SK-N-SH (cell line): ENCODE data around the gene ANLN. TPM values are rescaled to one million over a fixed set of nuclear protein-coding genes. Genes with fewer than 3 reads are reported as not detected.

ENCODE experiments used
- CTCF ChIA-PET: fragments of 300-600, 350-600 bp; formaldehyde crosslinking; extraction: SDS; loops from one replicate; lab custom pipeline; 2021; lab: Yijun Ruan, JAX
- POLR2A ChIA-PET: fragments of 350-600 bp; sonication (Branson Sonifier 250); formaldehyde crosslinking; extraction: SDS; loops from one replicate; lab custom pipeline; 2020; ENCODE audit warnings: antibody characterized with exemption, inconsistent platforms; lab: Yijun Ruan, JAX
- DNase-seq: peaks from one replicate; pipeline ENCODE4 v3.0.0; 2012
- H2AFZ ChIP-seq: fragments of 200-600 bp; sonication (generic); 2 replicates; pipeline ENCODE4 v1.8.1; 2016; ENCODE audit warnings: antibody characterized with exemption, mild to moderate bottlenecking, low read depth
- H3F3A ChIP-seq: fragments of 200-600 bp; sonication (generic); replicated peaks from 2 replicates; pipeline ENCODE3; 2016; ENCODE audit warnings: antibody characterized with exemption, mild to moderate bottlenecking; ENCODE audit not compliant: insufficient read depth
- H3K27ac ChIP-seq, 2 experiments: fragments of 200-500 bp in 1 of 2; fragments of 200-600 bp in 1 of 2; sonication (Bioruptor generic) in 1 of 2; sonication (generic), shearing (Covaris generic) in 1 of 2; 2 replicates each; pipeline versions ENCODE4 v1.5.1 to v1.6.1; 2014 to 2016; ENCODE audit warnings: low read depth in 2 of 2, inconsistent platforms in 1 of 2, low read length in 1 of 2, mild to moderate bottlenecking in 1 of 2, mixed read lengths in 1 of 2
- H3K27me3 ChIP-seq: fragments of 200-600 bp; sonication (generic), shearing (Covaris generic); 2 replicates; pipeline ENCODE4 v1.6.1; 2016; ENCODE audit warnings: mixed run types; ENCODE audit not compliant: insufficient read depth
- H3K36me3 ChIP-seq, 2 experiments: fragments of 200-500 bp in 1 of 2; fragments of 200-600 bp in 1 of 2; sonication (Bioruptor generic) in 1 of 2; sonication (generic) in 1 of 2; replicated peaks in 1 of 2; 2 replicates each; pipeline versions ENCODE3 to v1.5.1; 2014 to 2016; ENCODE audit warnings: low read length in 1 of 2, mild to moderate bottlenecking in 1 of 2; ENCODE audit not compliant: insufficient read depth in 2 of 2, control insufficient read depth in 1 of 2
- H3K4me1 ChIP-seq, 2 experiments: fragments of 200-500 bp in 1 of 2; fragments of 200-600 bp in 1 of 2; sonication (Bioruptor generic) in 1 of 2; sonication (generic), shearing (Covaris generic) in 1 of 2; 2 replicates each; pipeline versions ENCODE4 v1.5.1 to v1.6.1; 2014 to 2016; ENCODE audit warnings: low read depth in 1 of 2, low read length in 1 of 2, mixed run types in 1 of 2; ENCODE audit not compliant: insufficient read depth in 2 of 2, control insufficient read depth in 1 of 2
- H3K4me2 ChIP-seq: fragments of 200-600 bp; sonication (generic), shearing (Covaris generic); 2 replicates; pipeline ENCODE4 v1.6.1; 2017; ENCODE audit warnings: mixed run types
- H3K4me3 ChIP-seq, 2 experiments: fragments of 200-500 bp in 1 of 2; fragments of 200-600 bp in 1 of 2; sonication (Bioruptor generic) in 1 of 2; sonication (generic), shearing (Covaris generic) in 1 of 2; 2 replicates each; pipeline versions ENCODE4 v1.5.1 to v1.8.1; 2014 to 2016; ENCODE audit warnings: low read depth in 2 of 2, inconsistent platforms in 1 of 2, low read length in 1 of 2, mild to moderate bottlenecking in 1 of 2, mixed read lengths in 1 of 2, moderate library complexity in 1 of 2
- H3K79me2 ChIP-seq: fragments of 200-600 bp; sonication (generic); 2 replicates; pipeline ENCODE4 v1.8.1; 2017; ENCODE audit warnings: mild to moderate bottlenecking; ENCODE audit not compliant: insufficient read depth
- H3K9ac ChIP-seq: fragments of 200-600 bp; sonication (generic); 2 replicates; pipeline ENCODE4 v1.6.1; 2017; ENCODE audit warnings: mixed run types
- H3K9me2 ChIP-seq: fragments of 200-600 bp; sonication (generic); 2 replicates; pipeline ENCODE4 v1.6.1; 2017; ENCODE audit warnings: mixed run types
- H3K9me3 ChIP-seq: fragments of 200-600 bp; sonication (generic); 2 replicates; pipeline ENCODE4 v1.6.1; 2017; ENCODE audit warnings: mixed run types, mild to moderate bottlenecking, moderate library complexity
- H4K20me1 ChIP-seq: fragments of 200-600 bp; sonication (generic); 2 replicates; pipeline ENCODE4 v1.6.1; 2017; ENCODE audit warnings: mild to moderate bottlenecking, mixed run types; ENCODE audit not compliant: insufficient read depth
- EZH2phosphoT487 ChIP-seq: fragments of 200-600 bp; sonication (generic); IDR thresholded peaks from 2 replicates; pipeline ENCODE4 v1.6.1; 2017; ENCODE audit warnings: low read depth, mixed run types, mild to moderate bottlenecking, antibody characterized with exemption, moderate library complexity, borderline replicate concordance
- FOXM1 ChIP-seq: IDR thresholded peaks from 2 replicates; pipeline ENCODE4 v1.4.0; 2012; ENCODE audit warnings: low read depth, mild to moderate bottlenecking
- MAX ChIP-seq: IDR thresholded peaks from 2 replicates; pipeline ENCODE4 v1.4.0; 2012; ENCODE audit warnings: low read depth
- NRF1 ChIP-seq: IDR thresholded peaks from 2 replicates; pipeline ENCODE4 v1.6.1; 2012; ENCODE audit warnings: low read depth, mild to moderate bottlenecking, low read length
- PBX3 ChIP-seq: IDR thresholded peaks from 2 replicates; pipeline ENCODE4; 2012
- POLR2AphosphoS5 ChIP-seq: IDR thresholded peaks from 2 replicates; pipeline ENCODE4 v1.6.1; 2012; ENCODE audit warnings: low read depth, low read length
- RAD21 ChIP-seq: IDR thresholded peaks from 2 replicates; pipeline ENCODE4 v1.6.1; 2012; ENCODE audit warnings: mild to moderate bottlenecking, low read length
- RCOR1 ChIP-seq: fragments of 150-350 bp; IDR thresholded peaks from 2 replicates; pipeline ENCODE4 v1.6.1; 2017; ENCODE audit warnings: antibody characterized with exemption, low read length
- SIN3A ChIP-seq: IDR thresholded peaks from 2 replicates; pipeline ENCODE4 v1.6.1; 2012; ENCODE audit warnings: low read depth, mild to moderate bottlenecking, low read length, moderate library complexity, borderline replicate concordance
- TAF1 ChIP-seq: IDR thresholded peaks from 2 replicates; pipeline ENCODE4 v1.6.1; 2012; ENCODE audit warnings: low read depth, mild to moderate bottlenecking, low read length, moderate library complexity, borderline replicate concordance
- TCF12 ChIP-seq: IDR thresholded peaks from 2 replicates; pipeline ENCODE4 v1.4.0; 2012
- TEAD4 ChIP-seq: IDR thresholded peaks from 2 replicates; pipeline ENCODE4 v1.4.0; 2012; ENCODE audit warnings: mild to moderate bottlenecking, borderline replicate concordance; ENCODE audit not compliant: insufficient read depth
- USF2 ChIP-seq: fragments of 150-350 bp; IDR thresholded peaks from 2 replicates; pipeline ENCODE4 v1.6.1; 2017; ENCODE audit warnings: antibody characterized with exemption, low read length, low read depth, borderline replicate concordance
- ZBTB33 ChIP-seq: IDR thresholded peaks from 2 replicates; pipeline ENCODE4 v1.4.0; 2012; ENCODE audit warnings: low read depth, borderline replicate concordance
- WGBS: methylation state at CpG from one replicate; pipeline ENCODE4 v1.1.6; 2017; ENCODE audit warnings: low lambda C conversion rate; 5-methylcytosine and 5-hydroxymethylcytosine counted together
- polyA plus RNA-seq, 3 experiments: library from polyadenylated mRNA; depleted of rRNA; stranded (reverse); fragments of >200 nt; gene quantifications; 2 replicates each; pipeline ENCODE4 v1.2.3, GENCODE V29; 2012

The ANLN gene
- polyA plus RNA-seq, 1 of the 3 experiments (the other 2 are of a cell fraction): 17.1 TPM

- no peak overlapping the region for H3K4me3 ChIP-seq
- no peak overlapping the region for H3K9ac ChIP-seq
- peaks cover 36% of the 10 kb centered on the region for H3F3A ChIP-seq
- no peak overlapping the region for H3K27ac ChIP-seq
- H3K9me3 ChIP-seq: no peaks in the 10 kb centered on the region
- WGBS: 97% methylated on average over 3 of the region's 3 CpGs
- TF ChIP-seq POLR2AphosphoS5: no peak
- no peak for TF ChIP-seq MAX
- no peak for TF ChIP-seq PBX3
- no peak for TF ChIP-seq ZBTB33
- no peak for TF ChIP-seq EZH2phosphoT487
- TF ChIP-seq SIN3A: no peak
- no peak for TF ChIP-seq TEAD4
- no peak for TF ChIP-seq RAD21
- no peak for TF ChIP-seq RCOR1
- no peak for TF ChIP-seq TAF1
- TF ChIP-seq FOXM1: no peak
- H3K27me3 ChIP-seq: no peaks in the 10 kb centered on the region
- H2AFZ ChIP-seq: no peak overlapping the region
- peaks cover 31 to 42% of the 10 kb centered on the region in 2 experiments for H3K36me3 ChIP-seq
- H3K4me2 ChIP-seq: no peak overlapping the region
- H3K4me1 ChIP-seq: no peaks in the 10 kb centered on the region
- CTCF ChIA-PET: interaction anchor here (0.8 to 2.5 kb wide), 6 partner anchors 16 to 743 kb away, joined by 3 to 15 read pairs (median 3); a partner anchor contains a TSS
- H3K9me2 ChIP-seq: no peaks in the 10 kb centered on the region
- POLR2A ChIA-PET: no interaction called here
- H3K79me2 ChIP-seq: no peaks in the 10 kb centered on the region
- no peak for DNase-seq
- no peaks in the 10 kb centered on the region for H4K20me1 ChIP-seq
Measured at GRCh38 chr7:36456138-36456537, 66.5 kb downstream of the ANLN start.

- Histone ChIP-seq H3K4me3 (no peak overlapping the region), H3K4me2 (no peak overlapping the region), H3K4me1 (no peaks in the 10 kb centered on the region), H3K27ac (no peak overlapping the region), H3K9me2 (no peaks in the 10 kb centered on the region), H3K36me3 (peaks cover 27 to 37% of the 10 kb centered on the region in 2 experiments), H3K9me3 (no peaks in the 10 kb centered on the region), H3K27me3 (no peaks in the 10 kb centered on the region), H3K79me2 (no peaks in the 10 kb centered on the region), H4K20me1 (no peaks in the 10 kb centered on the region), H3F3A (peaks cover 35% of the 10 kb centered on the region), H2AFZ (no peak overlapping the region), H3K9ac (no peak overlapping the region)
- POLR2A ChIA-PET: no interaction called here
- WGBS: 94% methylated on average over 2 of the region's 2 CpGs
- CTCF ChIA-PET: interaction anchor here (0.6 to 2.5 kb wide), 4 partner anchors 16 to 745 kb away, joined by 3 to 15 read pairs (median 3); no protein-coding TSS in a partner anchor
- TF ChIP-seq RAD21 (no peak), TCF12 (no peak), PBX3 (no peak), TAF1 (no peak), POLR2AphosphoS5 (no peak), USF2 (no peak), NRF1 (no peak)
- no peak for DNase-seq
Measured at GRCh38 chr7:36456548-36456947, 66.9 kb downstream of the ANLN start.
